GM12864 (cell line): Measurements from ENCODE around the gene PRKD1.

ENCODE experiments used
- DNase-seq: peaks from one replicate; pipeline ENCODE4 v3.0.0-alpha.2; 2011; ENCODE audit warnings: low read depth
- H3K4me3 ChIP-seq: 2 replicates; pipeline ENCODE4 v1.5.1; 2011; ENCODE audit warnings: mild to moderate bottlenecking, low read depth, low read length, control low read depth
- TF ChIP-seq, protein P1 (sequence below): IDR thresholded peaks from 2 replicates; pipeline ENCODE4 v1.5.1; 2011; ENCODE audit warnings: low read depth, mild to moderate bottlenecking, moderate library complexity, low read length, control low read depth, inconsistent platforms; ENCODE audit errors: missing control alignments

The PRKD1 gene

DNA sequence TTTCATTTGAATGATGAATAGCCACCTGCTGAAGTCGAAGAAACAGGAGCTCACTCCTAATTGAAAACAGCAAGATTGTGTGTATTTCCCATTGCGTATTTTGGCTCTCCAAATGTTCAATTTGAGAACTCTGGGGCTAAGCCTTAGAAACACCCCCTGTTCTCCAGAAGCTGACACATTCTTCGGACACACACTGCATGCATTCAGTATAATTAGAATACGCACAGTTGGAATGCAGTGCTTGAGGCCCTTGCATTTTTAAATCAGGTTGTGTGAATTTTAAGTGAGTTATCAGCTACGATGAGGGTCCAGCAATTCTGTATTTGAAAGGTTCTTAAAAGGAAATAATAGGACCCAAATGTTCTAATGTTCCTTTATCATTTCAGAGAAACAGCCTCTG lies 103.8 kb downstream of the PRKD1 start:
- TF ChIP-seq, protein P1, sequence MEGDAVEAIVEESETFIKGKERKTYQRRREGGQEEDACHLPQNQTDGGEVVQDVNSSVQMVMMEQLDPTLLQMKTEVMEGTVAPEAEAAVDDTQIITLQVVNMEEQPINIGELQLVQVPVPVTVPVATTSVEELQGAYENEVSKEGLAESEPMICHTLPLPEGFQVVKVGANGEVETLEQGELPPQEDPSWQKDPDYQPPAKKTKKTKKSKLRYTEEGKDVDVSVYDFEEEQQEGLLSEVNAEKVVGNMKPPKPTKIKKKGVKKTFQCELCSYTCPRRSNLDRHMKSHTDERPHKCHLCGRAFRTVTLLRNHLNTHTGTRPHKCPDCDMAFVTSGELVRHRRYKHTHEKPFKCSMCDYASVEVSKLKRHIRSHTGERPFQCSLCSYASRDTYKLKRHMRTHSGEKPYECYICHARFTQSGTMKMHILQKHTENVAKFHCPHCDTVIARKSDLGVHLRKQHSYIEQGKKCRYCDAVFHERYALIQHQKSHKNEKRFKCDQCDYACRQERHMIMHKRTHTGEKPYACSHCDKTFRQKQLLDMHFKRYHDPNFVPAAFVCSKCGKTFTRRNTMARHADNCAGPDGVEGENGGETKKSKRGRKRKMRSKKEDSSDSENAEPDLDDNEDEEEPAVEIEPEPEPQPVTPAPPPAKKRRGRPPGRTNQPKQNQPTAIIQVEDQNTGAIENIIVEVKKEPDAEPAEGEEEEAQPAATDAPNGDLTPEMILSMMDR: no peak
- DNase-seq: no peak
- no peak overlapping the region for H3K4me3 ChIP-seq

DNA sequence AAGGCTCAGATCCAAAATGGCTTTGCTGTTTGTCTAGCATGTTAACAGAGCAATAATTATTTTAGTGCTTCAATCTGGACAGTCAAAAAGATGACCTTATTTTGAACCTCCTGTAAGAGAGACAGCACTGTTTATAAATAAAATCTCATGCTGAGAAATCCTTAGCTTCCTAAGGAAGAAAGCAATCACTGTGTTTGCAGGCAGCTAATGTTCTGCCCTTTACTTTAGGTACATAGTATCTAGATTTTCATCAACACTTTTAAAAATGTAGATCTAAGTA lies 105.3 kb downstream of the PRKD1 start:
- H3K4me3 ChIP-seq: no peak overlapping the region
- DNase-seq: no peak
- TF ChIP-seq, protein P1: no peak

DNA sequence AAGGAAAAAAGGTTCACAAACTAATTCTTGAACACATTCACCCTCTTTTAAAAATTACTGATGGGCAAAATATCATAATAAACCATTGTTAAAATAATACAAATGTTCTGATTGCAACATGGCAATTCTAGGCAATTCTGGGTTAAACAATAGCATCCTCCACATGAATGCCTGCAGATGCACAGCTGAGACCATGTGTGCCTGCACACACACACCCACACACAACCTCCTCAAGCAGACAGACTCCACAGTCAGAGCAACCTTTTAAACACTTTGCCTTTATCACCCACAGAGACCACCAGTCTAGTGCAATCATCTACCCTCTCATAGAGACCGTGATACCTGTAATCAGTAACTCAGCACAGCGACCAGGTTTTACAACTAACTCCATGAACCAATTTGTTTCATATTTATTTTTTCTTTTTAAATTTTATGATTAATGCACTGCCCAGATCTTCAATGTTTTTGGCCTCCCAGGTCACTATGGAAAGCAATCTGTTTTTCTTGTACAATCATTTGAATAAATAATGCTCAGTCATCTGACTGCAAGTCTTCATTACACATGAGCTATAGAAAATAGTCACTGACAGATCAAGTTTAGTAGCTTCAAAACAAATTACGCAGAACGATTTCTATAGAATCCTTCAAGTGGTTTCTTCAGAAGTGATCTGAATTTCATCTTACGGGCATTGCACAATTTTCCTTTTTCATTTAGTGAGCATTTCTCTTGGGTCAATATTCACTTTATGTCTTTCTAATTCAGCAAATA lies 105.8 kb downstream of the PRKD1 start:
- TF ChIP-seq, protein P1: no peak
- no peak overlapping the region for H3K4me3 ChIP-seq
- DNase-seq: no peak

DNA sequence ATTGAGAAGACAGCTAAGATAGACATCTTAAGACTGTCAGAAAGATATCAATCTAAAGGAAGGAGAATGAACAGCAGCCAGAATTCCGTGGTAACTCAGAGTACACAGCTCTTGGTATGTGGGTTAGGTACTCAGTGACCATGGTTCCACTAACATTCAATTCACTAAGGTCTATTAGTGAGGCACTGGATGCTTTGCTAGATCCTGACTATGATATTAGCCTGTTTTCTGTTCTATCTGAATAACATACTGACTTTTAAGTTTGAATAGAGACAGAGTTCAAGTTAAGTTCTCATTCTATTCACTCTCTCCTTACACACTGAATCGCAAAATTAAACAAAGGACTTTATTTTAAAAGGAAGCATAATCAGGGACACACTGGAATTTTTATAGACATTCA lies 106.4 kb downstream of the PRKD1 start:
- DNase-seq: no peak
- TF ChIP-seq, protein P1: no peak
- H3K4me3 ChIP-seq: no peak overlapping the region

DNA sequence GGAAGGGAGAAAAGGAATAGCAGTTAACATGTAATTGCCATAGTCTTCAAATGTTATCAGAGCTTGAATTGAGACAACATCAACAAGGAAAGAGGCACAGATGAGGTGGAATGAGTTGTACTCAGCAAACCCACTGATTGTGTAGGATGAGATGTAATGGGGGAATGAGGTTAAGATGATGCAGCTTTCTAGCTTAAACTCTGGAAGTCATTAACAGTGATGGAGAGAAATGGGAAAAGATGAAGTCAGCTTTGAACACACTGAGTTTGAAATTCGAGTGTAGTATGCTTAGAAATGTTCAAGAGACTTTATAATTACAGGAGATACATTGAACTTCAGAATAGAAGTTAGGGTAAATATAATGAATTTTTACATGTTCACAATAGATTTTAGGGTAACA lies 106.9 kb downstream of the PRKD1 start:
- TF ChIP-seq, protein P1: no peak
- no peak for DNase-seq
- no peak overlapping the region for H3K4me3 ChIP-seq

DNA sequence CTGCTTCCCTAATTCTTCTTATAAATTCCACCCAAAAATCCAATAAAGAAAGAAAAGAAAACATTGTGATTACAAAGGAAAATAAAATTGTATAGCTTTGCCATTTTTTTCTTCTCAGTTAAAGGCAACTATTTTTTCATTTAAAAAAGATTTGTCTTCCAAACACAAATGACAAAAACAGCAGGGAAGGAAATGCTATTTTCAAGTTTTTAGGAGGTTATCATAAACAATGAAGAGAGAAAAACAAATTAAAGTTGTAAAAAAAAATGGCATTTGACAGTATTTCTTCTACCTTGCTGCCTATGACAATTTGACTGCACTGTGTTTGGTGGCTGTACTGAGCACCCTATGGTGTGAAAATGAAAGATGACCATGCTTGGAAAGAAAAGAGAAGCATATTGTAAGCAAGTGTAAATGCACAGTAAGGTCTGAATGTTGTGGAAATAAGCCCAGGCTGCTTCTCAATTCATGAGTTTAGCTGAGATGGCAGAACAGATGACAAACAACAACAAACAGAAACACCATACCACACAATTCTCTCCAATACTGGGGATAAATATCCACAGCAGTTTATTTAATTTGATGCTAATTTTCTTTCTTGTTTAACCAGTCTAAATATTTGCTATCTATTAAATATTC lies 109.8 kb downstream of the PRKD1 start:
- H3K4me3 ChIP-seq: no peak overlapping the region
- TF ChIP-seq, protein P1: no peak
- no peak for DNase-seq
